Measurements from ENCODE around the gene B9D1.

GRCh38 chr17:19382531-19383444 lies 20.3 kb upstream of the B9D1 start:
- no peak for TF ChIP-seq PCBP1 (IDR thresholded peaks at IDR 0.05; ENCODE audit: borderline replicate concordance, low read depth, low read length)
- TF ChIP-seq ZNF703 (CRISPR knock-in tag; IDR thresholded peaks at IDR 0.05; ENCODE audit: borderline replicate concordance) = no peak
- TF ChIP-seq ZNF616 (CRISPR knock-in tag; IDR thresholded peaks at IDR 0.05; ENCODE audit: low read depth) = no peak
- no peak for TF ChIP-seq ZNF232 (CRISPR knock-in tag; IDR thresholded peaks at IDR 0.05; ENCODE audit: borderline replicate concordance)
- TF ChIP-seq, protein P1, sequence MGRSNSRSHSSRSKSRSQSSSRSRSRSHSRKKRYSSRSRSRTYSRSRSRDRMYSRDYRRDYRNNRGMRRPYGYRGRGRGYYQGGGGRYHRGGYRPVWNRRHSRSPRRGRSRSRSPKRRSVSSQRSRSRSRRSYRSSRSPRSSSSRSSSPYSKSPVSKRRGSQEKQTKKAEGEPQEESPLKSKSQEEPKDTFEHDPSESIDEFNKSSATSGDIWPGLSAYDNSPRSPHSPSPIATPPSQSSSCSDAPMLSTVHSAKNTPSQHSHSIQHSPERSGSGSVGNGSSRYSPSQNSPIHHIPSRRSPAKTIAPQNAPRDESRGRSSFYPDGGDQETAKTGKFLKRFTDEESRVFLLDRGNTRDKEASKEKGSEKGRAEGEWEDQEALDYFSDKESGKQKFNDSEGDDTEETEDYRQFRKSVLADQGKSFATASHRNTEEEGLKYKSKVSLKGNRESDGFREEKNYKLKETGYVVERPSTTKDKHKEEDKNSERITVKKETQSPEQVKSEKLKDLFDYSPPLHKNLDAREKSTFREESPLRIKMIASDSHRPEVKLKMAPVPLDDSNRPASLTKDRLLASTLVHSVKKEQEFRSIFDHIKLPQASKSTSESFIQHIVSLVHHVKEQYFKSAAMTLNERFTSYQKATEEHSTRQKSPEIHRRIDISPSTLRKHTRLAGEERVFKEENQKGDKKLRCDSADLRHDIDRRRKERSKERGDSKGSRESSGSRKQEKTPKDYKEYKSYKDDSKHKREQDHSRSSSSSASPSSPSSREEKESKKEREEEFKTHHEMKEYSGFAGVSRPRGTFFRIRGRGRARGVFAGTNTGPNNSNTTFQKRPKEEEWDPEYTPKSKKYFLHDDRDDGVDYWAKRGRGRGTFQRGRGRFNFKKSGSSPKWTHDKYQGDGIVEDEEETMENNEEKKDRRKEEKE (IDR thresholded peaks at IDR 0.05) = no peak
- no peak for TF ChIP-seq SALL1 (CRISPR knock-in tag; IDR thresholded peaks at IDR 0.05)
- no peak for TF ChIP-seq ZSCAN30 (CRISPR knock-in tag; IDR thresholded peaks at IDR 0.05)
- no peak for TF ChIP-seq HNRNPUL1 (IDR thresholded peaks at IDR 0.05; ENCODE audit: low read depth, low read length)
- TF ChIP-seq, protein P2, sequence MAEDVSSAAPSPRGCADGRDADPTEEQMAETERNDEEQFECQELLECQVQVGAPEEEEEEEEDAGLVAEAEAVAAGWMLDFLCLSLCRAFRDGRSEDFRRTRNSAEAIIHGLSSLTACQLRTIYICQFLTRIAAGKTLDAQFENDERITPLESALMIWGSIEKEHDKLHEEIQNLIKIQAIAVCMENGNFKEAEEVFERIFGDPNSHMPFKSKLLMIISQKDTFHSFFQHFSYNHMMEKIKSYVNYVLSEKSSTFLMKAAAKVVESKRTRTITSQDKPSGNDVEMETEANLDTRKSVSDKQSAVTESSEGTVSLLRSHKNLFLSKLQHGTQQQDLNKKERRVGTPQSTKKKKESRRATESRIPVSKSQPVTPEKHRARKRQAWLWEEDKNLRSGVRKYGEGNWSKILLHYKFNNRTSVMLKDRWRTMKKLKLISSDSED (CRISPR knock-in tag; IDR thresholded peaks at IDR 0.05) = no peak
